NCI-H510A (cell line): Measurements from ENCODE around the gene MAGI2.
A peak's percentile ranks its signal among the peaks of the same experiment; 100 is the strongest.
"Not testable (repeated sequence)": the region's sequence is repeated elsewhere in the genome, so short reads cannot be mapped to it uniquely, and the experiment has no call there.

Experiments used
- DNase-seq: peaks from one replicate; lab custom pipeline; 2025; lab: John Stamatoyannopoulos, UW

The MAGI2 gene

GRCh38 chr7:79051915-79052314 is 401.6 kb downstream of the MAGI2 start:
- DNase-seq, result no peak

GRCh38 chr7:79050603-79051002 is 402.9 kb downstream of the MAGI2 start:
- no peak for DNase-seq

DNA sequence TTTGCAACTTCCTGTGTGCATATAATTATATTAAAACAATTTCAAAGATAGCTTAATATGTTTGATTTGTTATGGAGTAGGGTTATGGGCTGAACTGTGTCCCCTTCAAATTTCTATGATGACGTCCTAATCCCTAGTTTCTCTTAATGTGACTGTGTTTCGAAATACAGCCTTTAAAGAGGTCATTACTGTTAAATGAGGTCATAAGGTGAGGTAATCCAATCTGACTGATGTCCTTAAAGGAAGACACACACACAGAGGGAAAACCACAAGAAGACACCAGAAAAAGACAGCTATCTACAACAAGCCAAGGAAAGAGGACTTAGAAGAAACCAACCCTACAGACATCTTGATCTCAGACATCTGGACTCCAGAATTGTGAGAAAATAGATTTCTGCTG is 407.4 kb downstream of the MAGI2 start:
- DNase-seq, result no peak

DNA sequence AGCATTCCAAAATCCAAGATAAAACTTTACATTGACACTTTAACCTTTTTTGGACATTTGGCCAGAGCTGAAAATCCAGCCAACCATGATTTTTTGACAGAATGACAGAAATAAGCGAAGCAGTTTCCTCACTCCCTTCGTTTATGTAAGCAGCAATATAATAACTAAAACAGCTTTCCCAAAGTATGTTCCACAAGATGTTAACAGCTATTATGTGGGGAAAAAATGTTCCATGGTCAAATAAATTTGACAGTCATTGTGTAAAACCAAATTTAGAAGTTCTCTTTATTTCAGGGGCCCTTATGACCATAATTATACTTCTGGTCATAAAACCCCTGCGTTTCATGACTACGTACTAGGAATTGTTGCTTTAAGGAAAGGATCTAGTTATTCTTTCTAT is 416.5 kb downstream of the MAGI2 start:
- DNase-seq, result no peak

- DNase-seq, result no peak
Measured at GRCh38 chr7:79036356-79036755, 417.1 kb downstream of the MAGI2 start.

- no peak for DNase-seq
Measured at GRCh38 chr7:79035858-79036257, 417.6 kb downstream of the MAGI2 start.

DNA sequence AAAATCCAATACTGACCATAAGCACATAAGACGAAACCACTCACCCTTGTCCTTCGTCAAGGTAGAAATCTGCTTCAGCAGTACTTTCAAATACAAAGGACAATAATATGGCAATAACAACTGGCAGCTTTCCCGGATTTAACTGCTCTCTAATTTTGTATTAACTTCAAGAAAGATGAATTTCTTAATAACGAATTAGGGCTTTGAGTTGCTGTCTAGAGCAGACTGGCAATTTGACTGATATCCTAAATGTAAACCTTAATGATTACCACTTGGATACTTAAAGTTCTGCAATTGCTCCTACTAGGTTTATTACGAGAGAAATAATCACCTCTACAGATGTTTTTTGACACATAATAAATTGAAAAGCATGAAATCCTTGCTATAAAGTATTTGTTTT is 418.7 kb downstream of the MAGI2 start:
- DNase-seq, result no peak

DNA sequence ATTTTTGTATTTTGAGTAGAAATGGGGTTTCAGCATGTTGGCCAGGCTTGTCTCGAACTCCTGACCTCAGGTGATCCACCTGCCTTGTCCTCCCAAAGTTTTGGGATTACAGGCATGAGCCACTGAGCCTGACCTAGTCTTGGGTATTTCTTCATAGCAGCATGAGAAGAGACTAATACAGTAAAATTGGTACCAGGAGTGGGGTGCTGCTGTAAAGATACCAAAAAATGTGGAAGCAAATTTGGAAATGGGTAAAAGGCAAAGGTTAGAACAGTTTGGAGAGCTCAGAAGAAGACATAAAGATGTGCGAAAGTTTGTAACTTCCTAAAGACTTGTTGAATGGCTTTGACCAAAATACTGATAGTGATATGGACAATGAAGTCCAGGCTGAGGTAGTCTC is 433.8 kb downstream of the MAGI2 start:
- not testable (repeated sequence) for DNase-seq

DNA sequence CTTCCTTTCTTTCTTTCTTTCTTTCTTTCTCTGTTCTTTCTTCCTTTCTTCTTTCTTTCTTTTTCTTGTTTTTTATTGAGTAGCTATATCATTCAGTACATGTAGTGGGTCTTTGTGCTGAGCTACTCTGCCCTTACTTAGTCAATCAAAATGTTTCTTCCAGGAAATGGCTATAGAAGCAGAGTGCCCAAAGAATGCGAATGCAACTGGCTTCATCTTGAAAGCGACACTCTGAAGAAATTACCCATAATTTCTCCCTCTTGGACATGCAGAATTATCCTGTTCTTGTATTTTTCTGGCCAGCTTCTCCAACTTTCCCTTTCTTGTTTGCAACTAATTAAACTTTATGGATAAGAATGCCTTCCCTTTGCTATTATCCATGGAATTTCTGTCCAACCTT is 441.5 kb downstream of the MAGI2 start:
- DNase-seq, result no peak

DNA sequence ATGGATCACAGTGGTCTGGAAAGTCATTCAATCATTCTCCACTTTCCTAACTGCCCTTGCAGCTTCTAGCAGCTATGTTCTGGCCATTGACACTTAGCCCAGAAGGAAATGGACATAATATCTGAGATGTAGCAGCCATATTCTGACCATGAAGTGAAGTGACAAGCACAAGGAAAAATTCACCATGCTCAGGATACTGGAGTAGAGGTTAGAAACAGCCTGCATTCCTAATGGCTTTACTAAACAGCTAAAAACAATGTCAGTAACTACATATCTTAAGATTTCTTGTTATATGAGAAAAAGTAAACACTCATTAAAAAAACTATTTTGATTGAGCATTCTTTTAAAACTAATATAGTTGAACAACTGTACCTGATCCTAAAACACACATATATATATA is 443.8 kb downstream of the MAGI2 start:
- no peak for DNase-seq

DNA sequence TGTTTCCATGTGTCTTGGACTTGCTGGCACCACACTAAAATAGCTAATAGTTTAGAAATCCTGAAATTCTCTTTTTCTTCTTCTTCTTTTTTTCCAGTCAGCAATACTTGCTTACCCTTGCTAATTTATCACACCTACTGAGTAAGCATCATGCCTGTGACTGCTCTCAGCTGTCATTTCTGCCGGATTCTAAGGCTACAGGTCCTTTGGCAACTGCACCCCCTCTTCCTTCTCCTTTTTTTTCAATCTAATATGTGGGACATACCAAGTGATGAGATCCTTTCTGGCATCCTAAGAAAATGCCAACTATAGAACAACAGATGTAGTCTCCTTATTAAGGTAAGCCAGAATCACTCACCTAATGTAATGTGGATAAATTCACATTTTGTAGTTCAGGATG is 444.7 kb downstream of the MAGI2 start:
- DNase-seq, result no peak

GRCh38 chr7:78996013-78996412 is 457.5 kb downstream of the MAGI2 start:
- DNase-seq, result no peak

- DNase-seq, result no peak
Measured at GRCh38 chr7:78993341-78993740, 460.1 kb downstream of the MAGI2 start.

GRCh38 chr7:78985509-78985908 is 468.0 kb downstream of the MAGI2 start:
- no peak for DNase-seq

DNA sequence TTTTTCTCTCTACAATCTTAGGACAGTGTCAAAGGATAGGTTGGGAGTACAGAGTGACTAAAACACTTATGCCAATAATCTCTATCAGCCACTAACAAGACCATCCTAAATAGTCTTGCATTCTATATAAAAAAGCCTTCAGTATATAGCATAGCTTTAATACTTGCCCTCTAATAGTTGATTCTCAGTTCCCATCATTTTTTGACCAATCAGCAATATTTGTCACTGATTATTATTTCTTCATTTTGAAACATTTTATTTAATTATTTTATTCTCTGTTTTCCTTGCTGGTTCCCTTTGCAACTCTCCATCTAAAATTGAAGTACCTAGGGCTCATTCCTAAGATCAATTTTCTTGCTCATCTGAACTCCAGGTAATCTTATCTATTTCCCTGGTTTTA is 470.0 kb downstream of the MAGI2 start:
- no peak for DNase-seq

GRCh38 chr7:78970440-78970916 is 483.0 kb downstream of the MAGI2 start:
- no peak for DNase-seq

DNA sequence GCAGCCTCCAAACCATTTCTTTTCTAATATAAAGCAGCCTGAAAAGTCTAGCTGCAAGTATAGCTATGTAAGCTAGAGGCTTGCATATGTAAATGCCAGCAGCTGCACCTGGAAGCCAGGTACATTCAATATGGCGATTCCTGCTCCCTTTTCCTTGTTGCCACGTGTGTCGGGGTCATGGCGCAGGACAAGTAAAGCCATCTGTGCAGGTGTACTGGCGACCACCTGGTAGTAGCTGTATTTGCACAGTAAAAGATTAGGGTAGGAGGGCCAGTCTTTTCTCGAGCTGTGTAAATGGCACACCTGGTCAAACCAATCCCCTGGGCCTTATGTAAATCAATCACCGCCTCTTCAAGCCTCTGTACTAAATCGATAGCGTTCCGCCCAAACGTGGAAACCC is 484.5 kb downstream of the MAGI2 start:
- DNase-seq, result no peak

GRCh38 chr7:78967561-78967960 is 485.9 kb downstream of the MAGI2 start:
- DNase-seq, result not testable (repeated sequence)

DNA sequence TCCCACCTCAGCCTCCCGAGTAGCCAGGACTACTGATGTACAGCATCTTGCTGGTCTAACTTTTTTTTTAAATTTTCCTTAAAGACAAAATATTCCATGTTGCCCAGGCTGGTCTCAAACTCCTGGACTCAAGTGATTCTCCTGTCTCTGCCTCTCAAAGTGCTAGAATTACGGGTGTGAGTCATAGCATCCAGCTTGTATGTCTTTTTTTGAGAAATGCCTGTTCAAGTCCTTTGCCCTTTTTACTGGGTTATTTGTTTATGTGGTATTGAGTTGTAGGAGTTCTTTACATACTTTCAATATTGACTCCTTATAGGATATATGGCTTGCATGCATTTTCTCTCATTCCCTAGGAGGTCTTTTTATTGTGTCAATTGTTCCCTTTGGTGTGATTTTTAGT is 486.4 kb downstream of the MAGI2 start:
- no peak for DNase-seq

DNA sequence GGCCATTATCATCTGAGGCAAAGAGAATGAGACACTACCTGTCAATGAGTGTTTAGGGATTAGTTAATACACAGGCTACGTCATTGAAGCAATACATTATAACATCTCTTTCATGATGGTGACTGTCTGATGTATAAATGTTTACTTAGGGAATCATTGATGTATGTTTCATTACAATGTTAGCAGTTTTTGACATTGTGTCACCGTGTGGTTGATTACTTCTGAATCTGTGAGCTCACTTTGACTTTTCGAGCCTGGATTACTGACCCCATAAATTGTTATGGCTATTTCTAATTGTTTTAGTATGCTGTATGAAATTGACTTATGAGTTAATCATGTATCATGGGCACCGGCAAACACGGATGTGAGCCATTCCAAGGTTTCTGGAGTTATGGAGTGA is 494.0 kb downstream of the MAGI2 start:
- DNase-seq, result no peak

GRCh38 chr7:78955329-78955728 is 498.1 kb downstream of the MAGI2 start:
- no peak for DNase-seq

- no peak for DNase-seq
Measured at GRCh38 chr7:78953726-78954363, 499.6 kb downstream of the MAGI2 start.

GRCh38 chr7:78953090-78953489 is 500.4 kb downstream of the MAGI2 start:
- DNase-seq, result no peak

DNA sequence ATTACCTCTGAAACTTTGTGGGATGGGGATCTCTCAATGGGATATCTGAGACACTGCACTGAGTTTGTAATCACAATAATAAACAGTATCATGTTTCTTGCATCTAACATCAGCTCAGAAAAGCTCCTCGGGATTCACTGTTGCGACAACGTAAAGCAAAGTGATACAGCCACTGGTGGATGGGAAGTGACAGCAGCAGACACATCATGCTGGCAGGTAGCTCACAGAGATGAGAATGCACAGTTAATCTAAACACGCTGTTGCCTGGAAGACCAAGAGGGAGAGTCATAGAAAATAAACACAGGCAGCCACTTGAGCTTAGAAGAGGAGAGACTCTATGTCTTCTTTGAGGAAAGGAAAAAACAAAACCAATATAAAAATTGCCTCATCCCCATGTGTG is 513.8 kb downstream of the MAGI2 start:
- DNase-seq, result peak; percentile 13

- DNase-seq, result no peak
Measured at GRCh38 chr7:78924581-78924980, 528.9 kb downstream of the MAGI2 start.
